Measurements from ENCODE around the gene KLRC3.

DNA sequence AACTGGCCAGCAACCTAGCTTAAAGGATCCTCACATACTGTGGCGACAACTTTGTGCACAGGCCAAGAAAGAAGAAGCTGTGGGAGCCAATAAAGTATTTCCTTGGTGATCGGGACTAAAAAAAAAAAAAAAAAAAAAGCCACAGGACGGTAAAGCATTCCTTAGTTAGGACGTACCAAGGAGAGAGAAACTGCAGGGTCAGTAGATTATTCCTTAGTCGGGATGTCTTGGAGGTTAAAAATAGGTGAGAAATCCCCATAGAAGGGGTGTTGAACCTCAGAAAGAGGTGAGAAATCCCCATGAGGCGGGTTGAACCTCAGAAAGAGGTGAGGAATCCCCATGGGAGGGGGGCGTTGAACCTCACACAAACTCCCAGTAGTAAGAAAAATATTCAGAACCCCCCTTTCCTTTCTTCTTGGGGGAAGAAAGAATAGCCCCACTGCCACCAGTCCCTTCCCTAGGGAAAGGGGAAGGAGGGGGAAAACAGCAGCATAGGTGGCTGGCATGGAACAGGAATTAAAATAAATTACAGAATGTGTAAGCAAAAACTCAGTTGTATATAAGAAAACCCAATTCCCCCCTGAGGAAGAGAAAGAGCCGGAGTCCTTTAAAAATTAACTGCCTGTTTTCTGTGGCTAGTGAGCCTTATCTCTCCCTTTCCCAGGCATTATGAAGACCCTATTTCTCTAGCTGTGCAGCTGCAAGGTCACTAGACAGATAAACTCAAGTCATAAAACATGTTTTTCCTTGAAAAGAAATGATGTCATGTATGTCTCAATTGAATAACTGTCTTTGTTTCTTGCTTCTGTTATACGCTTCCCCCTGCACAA, 57.4 kb downstream of the KLRC3 start:
- TF ChIP-seq, protein P1, sequence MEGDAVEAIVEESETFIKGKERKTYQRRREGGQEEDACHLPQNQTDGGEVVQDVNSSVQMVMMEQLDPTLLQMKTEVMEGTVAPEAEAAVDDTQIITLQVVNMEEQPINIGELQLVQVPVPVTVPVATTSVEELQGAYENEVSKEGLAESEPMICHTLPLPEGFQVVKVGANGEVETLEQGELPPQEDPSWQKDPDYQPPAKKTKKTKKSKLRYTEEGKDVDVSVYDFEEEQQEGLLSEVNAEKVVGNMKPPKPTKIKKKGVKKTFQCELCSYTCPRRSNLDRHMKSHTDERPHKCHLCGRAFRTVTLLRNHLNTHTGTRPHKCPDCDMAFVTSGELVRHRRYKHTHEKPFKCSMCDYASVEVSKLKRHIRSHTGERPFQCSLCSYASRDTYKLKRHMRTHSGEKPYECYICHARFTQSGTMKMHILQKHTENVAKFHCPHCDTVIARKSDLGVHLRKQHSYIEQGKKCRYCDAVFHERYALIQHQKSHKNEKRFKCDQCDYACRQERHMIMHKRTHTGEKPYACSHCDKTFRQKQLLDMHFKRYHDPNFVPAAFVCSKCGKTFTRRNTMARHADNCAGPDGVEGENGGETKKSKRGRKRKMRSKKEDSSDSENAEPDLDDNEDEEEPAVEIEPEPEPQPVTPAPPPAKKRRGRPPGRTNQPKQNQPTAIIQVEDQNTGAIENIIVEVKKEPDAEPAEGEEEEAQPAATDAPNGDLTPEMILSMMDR (IDR thresholded peaks at IDR 0.05 in 2 of 3, conservative IDR thresholded peaks at IDR 0.05 in 1 of 3; ENCODE audit: control insufficient read depth in 2 of 3, extremely low read depth in 1 of 3, insufficient read depth in 1 of 3, low read depth in 3 of 3, low read length in 3 of 3): no peak
- TF ChIP-seq, protein P2, sequence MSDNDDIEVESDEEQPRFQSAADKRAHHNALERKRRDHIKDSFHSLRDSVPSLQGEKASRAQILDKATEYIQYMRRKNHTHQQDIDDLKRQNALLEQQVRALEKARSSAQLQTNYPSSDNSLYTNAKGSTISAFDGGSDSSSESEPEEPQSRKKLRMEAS (IDR thresholded peaks at IDR 0.05; ENCODE audit: low read depth, low read length): no peak
